ENCODE measurements around the gene BMPER.

BMPER gene

DNA sequence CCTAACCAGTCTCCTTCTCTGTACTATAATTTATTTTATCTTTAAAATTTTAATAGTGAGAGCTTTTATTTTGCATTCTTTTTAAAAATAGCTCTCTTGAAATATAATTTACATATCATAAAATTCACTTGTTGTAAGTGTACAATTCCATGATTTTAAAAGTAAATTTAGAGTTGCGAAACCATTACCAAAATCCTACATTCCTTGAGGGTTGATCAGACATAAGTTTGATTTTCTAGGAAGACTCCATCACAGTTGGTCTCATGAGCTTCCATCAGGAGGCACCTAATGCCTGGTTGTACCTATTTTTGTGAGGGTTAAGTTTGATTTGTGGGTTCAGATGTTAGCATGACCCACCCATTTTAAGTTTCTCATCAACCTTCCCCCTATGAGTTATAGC lies 108.1 kb downstream of the BMPER start:
- DNase-seq (ENCODE audit: low spot score): no peak
- TF ChIP-seq, protein P1, sequence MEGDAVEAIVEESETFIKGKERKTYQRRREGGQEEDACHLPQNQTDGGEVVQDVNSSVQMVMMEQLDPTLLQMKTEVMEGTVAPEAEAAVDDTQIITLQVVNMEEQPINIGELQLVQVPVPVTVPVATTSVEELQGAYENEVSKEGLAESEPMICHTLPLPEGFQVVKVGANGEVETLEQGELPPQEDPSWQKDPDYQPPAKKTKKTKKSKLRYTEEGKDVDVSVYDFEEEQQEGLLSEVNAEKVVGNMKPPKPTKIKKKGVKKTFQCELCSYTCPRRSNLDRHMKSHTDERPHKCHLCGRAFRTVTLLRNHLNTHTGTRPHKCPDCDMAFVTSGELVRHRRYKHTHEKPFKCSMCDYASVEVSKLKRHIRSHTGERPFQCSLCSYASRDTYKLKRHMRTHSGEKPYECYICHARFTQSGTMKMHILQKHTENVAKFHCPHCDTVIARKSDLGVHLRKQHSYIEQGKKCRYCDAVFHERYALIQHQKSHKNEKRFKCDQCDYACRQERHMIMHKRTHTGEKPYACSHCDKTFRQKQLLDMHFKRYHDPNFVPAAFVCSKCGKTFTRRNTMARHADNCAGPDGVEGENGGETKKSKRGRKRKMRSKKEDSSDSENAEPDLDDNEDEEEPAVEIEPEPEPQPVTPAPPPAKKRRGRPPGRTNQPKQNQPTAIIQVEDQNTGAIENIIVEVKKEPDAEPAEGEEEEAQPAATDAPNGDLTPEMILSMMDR (IDR thresholded peaks at IDR 0.05; ENCODE audit: extremely low read depth, missing control alignments): no peak

DNA sequence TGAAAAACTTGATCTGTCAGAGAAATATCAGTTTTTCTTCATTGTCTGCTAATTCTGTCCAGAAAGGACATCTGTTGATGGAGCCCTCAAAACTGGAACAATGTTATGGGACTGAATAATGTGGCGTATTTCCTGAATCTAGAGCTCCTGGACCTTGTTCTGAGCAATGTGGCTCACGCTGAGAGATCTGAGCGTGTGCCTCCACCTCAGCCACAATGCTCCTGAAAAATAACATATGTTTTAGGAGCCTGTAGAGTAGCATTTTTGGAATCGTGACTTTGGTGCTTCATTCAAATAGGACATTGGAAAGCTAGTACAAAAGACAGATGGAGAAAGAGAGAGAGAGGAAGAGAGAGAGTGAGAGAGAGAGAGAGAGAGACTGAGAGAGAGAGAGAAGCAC lies 110.3 kb downstream of the BMPER start:
- DNase-seq (ENCODE audit: low spot score): no peak
- TF ChIP-seq, protein P1 (IDR thresholded peaks at IDR 0.05; ENCODE audit: extremely low read depth, missing control alignments): no peak

DNA sequence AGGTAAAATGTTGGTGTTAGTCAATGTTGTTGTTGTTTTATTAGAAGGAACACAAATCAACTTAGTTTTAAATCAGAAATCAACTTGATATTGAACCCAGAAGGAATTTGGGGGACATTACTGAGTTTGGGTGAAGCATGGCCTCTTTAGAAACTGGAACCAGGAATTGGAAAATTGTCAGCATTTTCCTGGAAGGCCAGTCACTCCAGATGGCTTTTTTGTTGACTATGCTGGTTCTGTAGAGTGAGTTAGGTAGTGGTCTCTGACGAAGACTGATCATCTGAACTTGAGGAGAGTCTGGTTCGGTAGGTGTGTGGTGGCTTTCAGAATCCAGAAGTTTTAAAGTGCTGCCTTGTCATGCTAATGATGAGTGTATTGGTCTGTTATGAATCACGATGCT lies 111.5 kb downstream of the BMPER start:
- TF ChIP-seq, protein P1 (IDR thresholded peaks at IDR 0.05; ENCODE audit: extremely low read depth, missing control alignments): no peak
- no peak for DNase-seq (ENCODE audit: low spot score)

DNA sequence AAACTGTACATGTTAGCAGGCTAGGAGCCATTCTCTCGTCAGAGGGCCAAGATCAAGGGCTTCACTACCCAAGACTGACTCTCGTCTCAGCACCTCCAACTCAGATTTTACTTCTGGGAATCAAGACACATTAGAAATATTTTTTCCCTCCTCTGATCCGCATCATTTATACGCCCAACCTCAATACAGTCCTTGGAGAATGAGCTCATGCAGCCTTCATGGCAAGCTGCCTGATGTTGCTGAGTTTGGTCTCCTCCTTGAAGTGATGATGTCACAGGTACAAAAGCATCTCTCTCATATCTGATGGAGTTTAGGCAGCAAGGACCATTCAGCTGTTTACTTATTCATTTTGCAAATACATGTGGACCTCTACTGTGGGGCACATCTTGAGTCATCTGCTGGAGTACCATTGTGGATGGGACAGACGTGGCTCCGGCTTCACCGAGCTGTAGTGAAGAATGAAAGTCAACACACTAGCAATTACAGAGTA lies 114.0 kb downstream of the BMPER start:
- DNase-seq (ENCODE audit: low spot score): no peak
- TF ChIP-seq, protein P1 (IDR thresholded peaks at IDR 0.05; ENCODE audit: extremely low read depth, missing control alignments): no peak

DNA sequence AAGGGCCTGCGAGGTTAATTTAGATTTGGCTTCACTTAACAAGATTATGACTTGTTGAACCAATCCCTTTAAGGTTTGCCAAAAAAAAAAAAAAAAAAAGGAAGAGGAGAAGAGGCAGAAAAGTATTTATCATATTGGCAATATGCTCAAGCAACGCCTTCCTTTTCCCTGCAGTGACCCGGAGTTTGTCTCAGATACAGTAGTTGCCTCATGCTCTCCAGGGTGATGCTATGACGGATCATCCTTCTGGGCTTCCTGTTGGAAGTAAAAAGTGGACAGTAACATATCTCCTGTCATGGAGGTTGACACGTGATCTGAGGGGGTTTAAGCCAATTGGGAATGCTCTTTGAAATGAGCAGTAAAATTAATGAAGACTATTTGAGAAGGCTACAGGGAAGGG lies 117.3 kb downstream of the BMPER start:
- TF ChIP-seq, protein P1 (IDR thresholded peaks at IDR 0.05; ENCODE audit: extremely low read depth, missing control alignments): no peak
- no peak for DNase-seq (ENCODE audit: low spot score)

DNA sequence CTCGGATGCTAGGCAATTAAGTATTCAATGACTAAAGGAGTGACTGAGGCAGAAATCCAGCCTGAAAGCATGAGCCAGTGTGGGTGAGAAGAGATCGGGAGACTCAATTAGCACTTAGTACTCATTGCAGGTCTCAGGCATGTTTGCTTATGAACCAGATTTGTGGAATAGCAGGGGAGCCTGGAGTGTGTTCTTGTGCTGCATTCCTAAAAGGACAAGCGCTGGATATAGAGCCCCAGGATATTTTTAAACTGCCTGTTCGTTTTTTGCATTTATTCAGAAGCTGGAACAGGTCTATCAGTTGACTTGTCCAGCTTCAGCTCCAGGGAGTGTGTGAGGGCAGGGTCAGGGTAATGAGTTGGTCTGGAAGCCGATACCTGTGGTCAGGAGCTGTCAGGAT lies 120.3 kb downstream of the BMPER start:
- no peak for DNase-seq (ENCODE audit: low spot score)

DNA sequence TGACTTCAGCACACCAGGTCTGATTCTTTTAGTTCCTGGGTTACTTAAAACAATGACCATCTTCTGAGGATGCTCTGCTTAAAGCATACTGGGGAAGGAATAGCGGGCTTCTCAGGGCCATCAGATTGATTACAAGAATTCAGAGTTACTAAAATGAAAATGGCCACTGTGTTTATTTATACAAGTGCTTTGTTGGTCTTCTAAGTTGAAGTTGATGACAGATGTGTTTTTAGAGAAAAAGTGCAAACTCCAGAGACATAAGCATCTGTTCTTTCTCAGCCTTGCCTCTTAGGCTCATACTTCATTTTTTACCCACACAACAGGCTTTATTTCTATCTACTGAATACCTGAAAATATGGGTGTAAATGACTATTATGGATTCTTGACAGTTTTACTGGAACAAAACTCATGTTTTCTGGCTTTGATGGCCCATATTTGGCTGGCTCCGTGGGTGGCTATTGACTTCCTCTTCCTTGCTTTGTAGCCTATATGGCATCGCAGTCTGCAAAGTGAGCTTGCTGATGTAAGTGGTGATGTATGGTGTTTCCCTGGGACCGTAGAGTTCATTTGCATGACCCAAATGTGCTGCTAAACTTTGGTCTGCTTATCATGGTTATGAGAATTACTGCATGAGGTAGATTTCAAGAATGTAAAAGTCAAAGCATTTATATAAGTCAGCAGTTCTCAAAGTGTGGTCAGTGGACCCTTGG lies 121.3 kb downstream of the BMPER start:
- DNase-seq (ENCODE audit: low spot score): no peak
- TF ChIP-seq, protein P1 (IDR thresholded peaks at IDR 0.05; ENCODE audit: extremely low read depth, missing control alignments): no peak

More for the DNA sequence above, 120.3 kb downstream of the BMPER start:
- TF ChIP-seq, protein P1 (IDR thresholded peaks at IDR 0.05; ENCODE audit: extremely low read depth, missing control alignments): no peak

All from GM20000 (cell line).